NOMO-1 treated with DMSO at 0.1 percent for 48 hours (cell line): ENCODE measurements around the gene TNS1.

ENCODE experiments used
- DNase-seq: peaks from one replicate; lab custom pipeline; 2025; ENCODE audit not compliant: unreplicated experiment; lab: John Stamatoyannopoulos, UW

The TNS1 gene

DNA sequence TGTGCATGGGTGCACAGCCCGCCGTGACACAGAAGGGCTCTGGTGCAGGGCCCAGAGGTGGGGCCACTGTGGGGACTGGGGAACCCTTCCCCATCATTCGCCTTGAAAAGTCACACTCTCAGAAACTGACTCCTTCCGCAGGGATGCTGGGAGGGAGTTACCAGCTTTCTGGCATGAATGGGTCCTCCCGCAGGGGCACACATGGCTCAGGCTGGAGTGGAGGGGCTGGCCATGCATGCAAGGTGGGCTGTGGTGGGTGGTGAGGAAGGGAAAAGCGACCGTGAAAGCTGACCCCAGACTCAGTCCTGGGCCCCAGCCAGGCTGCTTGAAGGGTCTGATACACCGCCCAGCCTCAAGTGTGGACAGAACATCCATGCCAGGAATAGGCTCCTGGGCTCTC, 201.1 kb downstream of the TNS1 start:
- DNase-seq = no peak

DNA sequence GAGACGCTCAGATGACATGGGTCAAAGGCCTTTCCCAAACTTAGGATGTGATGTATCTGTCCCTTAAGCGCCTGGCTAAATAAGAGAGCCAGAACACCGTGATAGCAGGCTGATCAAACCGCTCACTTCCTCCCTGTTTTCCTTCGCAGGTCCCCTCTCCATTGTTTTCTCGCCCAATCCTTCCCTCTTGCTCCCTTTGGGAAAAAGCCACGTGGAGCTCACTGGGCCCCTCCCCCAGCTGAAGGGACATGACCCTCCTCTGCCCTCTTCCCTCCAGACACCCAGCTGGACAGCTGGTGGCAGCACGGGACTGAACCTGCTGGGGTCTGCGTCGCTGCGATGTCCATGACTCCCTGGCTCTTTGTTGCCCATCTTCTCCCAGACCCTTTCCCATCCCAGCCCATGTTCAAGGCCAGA, 201.7 kb downstream of the TNS1 start:
- no peak for DNase-seq

DNA sequence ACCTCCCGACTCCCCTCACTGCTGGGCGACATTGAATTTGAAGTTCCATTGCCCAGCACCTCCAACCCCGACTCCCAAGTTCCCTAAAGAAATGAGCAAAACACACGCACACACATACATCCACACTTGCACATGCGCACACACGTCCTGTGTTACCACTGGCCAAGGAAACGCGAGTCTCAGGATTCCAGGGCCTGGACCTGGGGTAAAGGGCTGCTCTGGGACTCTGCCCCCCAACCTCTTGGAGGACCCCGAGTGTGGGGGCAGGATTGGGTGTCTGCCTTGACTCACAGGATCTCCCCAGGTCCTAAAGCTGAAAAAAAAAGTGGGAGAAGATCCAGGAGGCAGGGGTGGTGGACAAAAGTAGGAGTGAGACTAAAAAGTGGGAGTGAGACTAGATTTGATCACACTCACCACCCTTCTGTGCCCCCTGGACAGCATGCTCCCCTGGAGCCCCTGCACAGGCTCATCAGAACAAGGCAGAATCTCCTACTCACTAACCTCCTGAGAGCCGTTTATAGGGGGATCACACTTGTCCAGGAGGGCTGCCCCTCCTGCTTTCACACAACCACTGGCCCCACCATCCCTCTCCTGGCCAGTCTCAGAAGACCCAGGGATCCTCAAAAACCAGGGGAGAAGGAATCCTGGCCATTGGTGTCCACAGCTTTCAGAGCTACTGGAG, 202.2 kb downstream of the TNS1 start:
- no peak for DNase-seq

DNA sequence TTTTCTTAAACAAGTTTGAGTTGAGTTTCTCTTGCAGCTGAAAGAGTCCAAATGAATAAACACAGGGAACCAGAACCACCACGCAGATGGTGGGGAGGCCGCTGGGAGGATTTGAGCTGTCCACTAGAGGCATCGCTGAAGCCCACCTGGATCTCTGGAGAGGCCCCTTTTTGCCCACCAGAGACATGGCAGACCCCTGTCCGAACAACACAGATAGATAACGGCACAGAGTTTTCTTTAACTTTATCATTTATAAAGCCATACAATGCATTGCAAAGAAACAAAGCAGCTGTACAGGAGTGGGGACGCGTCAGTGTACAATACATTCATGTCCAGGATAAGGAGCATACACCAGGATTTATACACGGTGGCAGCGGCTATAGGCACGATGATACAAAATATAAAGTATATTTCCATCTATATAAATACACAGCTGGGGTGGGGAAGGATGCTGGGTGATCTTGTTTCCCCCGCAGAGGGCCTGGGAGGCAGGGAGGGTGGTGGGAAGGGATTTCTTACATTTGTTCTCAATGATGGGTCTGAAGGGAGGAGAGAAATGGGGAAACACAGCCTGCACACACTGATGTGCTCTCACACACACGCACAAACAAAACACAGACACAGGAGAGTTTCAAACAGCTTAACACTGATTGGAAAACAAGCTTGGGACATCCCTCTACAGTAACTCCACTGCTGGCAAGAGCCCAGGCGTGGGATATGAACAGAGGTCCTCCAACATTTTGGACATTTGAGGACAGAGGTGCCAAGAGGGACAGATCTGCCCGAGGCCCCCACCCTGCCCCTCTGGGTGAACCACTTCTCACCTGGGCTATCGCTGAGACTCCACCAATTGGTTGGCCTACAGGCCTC, 203.0 kb downstream of the TNS1 start:
- DNase-seq = no peak

DNA sequence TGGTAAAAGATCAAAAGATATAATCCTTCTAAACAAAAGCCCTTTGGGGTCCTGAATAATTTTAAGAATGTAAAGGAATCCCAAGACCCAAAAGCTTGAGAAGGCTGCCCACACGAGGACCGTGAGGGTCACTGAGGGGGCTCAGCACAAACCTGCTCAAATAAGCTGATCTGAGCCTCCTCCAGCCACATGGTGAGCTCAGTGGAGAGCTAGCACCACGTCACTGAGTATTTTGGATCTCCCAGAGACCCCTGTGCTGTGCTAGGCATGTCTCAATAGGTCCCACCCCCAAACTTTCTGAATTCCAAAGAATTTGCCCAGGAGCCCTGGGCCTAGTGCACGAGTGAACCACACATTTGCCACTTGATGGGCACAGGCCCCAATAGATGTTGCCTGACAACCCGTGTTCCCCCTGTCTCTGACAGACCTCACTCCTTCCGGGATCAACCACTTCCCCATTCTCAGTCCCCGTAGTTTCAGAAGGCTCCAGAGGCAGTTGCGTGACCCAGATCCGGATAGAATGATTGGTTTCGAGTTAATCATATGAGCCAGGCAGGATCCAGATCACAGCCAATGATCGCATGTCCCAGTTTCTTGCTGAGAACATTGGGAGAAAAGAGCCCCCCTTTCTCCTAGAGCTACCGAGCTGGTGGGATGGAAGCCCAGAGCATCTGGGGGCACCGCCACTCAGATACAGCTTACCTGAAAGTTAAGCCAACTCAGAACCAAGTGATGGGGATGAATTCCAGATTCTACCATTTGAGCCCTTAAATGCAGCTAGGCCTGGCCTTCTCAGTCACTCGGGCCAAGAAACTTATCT, 203.8 kb downstream of the TNS1 start:
- DNase-seq = peak; percentile 96

DNA sequence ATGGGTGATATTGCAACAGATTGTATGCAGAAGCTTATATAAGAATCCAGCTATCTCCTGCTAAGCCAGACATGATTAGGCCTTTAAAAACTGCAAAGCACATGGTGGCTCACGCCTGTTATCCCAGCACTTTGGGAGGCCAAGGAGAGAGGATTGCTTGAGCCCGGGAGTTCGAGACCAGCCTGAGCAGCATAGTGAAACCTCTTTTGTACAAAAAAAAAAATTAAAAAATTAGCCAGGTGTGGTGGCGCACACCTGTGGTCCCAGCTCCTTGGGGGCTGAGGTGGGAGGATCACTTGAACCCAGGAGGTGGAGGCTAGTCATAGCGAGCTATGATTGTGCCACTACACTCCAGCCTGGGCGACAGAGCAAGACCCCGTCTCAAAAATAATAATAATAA, 204.6 kb downstream of the TNS1 start:
- no peak for DNase-seq

DNA sequence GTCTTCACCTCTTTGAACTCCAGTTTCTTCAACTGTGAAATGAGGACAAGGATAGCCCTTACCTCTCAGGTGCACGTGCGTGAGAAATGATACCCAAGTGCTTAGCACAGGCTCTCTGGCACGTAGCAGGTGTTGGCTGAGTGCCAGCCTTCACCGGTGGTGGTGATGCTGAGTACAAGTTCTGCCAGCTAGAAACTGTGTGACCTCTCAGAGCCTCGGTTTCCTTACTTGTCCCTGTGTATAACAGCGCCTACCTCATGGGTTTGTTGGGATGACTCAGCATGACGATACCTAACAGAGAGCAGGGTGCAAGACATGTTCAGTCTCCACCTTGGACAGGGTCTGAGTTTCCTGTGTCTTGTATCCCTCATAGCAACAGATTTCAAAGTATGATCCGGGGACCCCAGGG, 205.1 kb downstream of the TNS1 start:
- no peak for DNase-seq

DNA sequence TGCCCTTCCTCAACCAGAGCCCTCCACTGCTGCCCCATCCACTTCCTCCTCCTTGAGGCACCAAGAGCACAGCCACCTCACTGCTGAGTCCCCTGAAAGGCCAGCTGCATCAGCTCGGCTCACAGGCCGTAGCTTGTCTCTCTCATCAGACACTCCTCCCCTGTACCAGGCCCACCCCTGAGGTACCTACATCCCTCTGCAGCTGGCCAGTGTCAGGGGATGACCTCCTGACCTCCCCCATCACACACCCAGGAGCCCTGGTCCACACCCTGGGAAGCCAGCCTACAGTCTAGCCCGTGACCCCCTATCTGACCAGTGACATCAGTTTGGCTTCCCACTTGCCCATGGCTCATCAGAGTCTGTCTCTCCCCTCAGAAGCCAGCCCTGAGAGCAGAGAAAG, 205.6 kb downstream of the TNS1 start:
- DNase-seq = no peak

DNA sequence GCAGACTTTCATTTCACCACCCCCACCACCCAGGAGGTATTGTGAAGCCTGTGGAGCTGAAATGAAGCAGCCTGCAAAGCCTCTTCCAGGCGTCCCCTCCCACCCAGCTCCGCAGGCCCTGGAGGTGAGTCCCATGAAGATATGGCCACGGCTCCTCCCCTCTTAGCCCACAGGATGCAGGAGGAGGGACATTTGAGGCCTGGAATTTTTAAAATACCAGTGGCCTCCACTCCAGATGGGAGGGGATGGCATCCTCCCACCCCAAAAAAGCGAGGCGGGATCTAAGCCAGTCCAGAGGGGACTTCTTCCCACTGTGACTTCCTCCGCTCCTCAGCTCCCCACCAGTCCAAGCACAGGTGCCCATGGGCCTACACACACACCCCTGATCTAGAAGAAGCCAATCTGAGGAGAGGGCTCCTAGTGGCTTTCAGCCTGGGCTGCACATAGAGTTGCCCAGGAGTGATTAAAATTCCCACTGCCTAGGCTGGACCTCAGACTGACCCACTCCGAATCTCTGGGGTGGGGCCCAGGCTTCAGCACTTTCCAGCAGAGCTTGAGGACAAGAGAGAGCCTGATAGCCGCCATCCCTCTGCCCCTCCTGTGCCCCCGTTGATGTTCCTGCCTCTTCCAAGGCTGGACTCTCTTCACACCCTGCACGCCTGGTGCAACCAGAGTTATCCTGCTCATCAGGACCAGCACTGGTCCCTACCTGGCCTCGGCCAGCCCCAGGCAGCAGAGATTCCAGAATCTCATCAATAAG, 206.9 kb downstream of the TNS1 start:
- no peak for DNase-seq

DNA sequence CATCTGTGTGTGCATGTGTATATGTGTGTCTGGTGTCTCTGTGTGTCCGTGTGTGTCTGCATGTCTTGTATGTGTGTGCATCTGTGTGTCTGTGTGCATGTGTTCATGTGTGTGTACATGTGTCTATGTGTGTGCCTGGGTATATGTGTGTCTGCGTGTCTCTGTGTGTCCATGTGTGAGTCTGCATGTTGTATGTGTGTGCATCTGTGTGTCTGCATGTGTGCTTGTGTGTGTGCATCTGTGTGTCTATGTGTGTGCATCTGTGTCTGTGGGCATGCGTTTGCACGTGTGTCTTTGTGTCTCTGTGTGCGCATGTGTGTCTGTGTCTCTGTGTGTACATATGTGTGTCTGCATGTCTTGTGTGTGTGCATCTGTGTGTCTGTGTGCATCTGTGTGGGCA, 207.7 kb downstream of the TNS1 start:
- DNase-seq = no peak

DNA sequence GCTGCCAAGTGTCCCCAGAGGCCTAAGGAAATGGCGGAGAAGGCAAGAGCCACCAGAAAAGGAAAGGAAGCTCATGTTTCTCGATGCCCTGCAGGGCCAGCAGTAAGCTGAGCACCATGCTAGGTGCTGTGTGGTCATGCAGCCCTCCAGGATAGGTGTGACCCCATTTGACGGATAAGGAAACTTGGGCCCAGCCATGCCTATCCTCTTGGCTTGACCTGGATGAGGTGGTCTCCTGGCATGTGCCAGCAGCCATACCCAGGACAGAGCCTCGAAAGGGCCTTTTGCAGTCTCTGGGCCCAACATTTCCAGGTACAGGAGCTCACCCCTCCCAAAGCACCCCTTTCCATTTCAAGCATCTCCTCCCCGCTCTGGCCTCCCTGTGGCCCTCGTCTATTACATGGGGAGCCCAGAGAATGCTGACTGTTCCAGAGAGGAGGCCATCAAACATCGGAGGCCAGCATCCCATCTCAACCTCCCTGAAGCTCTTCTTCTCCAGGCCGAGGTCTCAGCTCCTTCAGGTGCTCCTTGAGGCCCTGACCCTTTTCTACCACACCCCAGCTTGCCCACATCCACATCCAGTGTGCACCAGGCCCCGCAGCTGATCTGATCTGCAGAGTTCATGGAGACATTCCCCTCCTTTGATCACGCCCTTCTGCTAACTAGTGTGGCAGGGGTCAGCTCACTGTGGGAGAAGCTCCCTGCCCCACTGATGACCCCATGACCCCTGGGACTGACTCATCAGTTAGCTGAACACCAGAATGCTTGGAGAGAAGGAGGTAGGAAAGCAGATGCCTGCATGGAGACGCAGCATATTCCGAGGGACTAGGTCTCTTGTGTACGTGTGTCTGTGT, 208.4 kb downstream of the TNS1 start:
- no peak for DNase-seq

DNA sequence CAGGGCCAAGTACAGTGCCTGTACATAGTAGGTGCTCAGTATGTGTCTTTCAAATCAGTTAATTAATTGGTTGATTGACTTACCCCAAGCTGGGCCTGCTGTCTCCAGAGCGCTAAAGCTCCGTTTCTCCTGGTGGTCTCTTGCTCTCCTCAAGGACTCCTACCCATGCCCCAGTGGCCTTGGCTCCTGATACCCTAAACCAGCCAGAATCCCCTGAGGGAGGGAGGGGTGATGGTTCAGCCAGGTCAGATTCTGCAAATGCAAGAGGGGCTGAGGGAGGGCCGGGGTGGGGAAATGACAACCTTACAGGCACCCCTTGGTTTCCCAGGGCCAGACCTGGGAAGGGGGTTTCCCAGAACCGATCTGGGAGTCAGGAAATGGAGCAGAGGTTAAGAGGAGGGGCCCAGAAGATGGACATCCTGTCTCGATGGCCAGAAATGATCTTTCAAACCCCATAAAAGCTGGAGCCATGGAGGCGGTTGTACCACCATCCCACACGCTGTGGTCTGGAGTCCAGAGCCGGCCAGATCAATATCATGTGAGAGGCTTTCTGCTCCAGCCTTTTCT, 209.1 kb downstream of the TNS1 start:
- no peak for DNase-seq

DNA sequence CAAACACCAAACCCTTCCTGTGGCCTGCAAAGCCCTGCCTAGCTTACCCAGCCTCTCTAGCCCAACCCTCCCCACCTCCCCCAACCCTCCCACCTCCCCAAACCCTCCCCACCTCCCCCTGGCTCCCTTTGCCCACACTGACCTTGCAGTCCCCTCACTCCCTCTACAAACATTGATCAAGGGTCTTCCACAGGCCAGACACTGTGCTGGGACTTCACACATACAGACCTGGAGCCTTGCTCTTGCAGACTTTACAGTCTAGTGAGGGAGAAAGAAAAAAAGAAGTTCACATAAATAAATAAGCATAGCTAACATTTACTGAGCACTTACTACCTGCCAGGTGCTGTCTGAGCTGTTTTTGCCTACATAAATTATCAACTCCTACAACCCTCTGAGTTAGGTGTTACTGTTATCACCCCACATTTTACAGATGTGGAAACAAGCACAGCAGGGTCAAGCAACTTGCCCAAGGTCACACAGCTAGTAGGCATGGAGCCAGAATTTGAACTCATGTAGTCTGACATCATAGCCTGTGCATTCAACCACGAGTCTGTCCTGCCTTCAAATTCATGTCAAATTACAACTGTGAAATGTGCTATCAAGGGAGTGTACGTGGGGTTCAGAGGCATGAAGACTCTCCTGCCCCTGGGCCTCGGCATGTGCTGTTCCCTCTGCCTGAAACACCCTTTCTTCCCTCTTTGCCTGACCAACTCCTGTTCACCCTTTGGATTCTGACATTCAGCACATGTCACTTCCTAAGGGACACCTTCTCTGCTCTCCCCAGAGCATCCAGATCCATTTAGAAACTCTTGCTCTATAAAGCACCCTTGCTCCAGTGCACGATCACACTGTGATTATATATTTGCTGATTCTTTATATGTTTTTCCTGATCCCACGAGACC, 209.9 kb downstream of the TNS1 start:
- no peak for DNase-seq

DNA sequence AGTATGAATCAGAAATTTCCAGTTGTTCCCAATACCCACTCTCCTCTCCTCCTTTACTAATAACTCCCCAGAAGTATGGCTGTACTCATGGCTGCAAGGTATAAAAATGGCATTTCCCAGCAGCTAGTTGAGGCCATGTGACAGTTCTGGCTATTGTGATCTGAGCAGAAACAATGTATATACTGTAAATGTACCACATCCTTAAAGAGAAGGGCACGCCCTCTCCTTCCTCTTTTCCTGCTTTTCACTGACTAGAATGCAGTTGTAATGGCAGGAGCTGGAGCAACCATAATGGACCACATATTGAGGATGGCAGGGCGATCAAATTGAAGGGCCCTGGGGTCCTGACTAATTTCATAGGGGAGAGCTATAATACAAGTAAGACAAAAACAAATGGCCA, 211.2 kb downstream of the TNS1 start:
- DNase-seq = no peak

DNA sequence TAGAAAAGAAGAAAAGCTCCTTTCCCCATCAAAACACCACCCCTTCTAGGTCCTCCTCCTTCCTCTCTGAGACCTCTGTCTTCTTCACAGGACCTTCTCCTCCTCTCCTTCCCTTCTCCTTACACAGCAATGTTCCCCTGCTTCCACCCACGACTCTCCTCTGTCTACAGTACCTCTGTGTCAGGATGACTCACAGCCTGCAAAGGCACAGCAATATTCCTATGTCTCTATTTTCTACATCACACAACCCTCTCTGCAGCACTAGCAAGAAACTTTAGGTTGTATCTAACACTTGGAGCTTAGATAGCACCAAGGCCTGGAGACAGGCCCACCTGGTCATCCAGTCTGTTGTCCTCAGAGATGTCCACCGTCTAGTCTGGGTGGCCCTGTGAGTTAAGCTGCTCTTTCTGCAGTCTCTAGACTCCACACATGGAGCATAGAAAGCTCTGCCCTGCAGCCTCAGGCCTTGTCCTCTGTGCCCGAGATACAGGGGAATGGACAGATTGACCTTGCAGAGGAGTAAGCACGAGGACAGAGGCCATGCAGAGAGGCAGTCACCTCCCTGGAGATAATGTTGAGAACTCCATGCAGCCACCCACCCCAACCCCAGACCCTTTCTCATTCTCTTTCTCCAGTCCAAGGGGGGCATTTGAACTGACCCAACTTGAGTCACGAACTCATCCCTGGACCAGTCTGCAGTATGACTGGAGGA, 212.0 kb downstream of the TNS1 start:
- no peak for DNase-seq

DNA sequence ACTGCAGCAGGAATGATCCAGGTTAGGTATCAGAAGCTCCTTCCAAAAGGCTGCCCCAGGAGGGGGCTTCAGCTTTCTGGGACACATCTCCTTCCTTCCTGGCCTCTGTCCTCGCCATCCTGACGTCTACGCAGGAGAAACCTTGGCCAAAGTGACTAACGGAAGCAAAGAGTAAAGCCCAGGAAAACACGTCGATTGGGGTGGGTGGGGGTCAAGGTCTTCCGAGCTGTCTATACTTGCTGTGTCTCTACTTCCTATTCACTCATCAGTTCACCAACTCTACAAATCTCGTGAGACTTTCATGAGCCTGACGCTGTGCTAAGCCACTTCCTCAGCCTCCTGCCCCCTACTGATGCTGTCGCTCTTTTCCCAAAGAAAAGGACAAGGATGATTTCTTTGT, 212.6 kb downstream of the TNS1 start:
- peak; percentile 74 for DNase-seq

DNA sequence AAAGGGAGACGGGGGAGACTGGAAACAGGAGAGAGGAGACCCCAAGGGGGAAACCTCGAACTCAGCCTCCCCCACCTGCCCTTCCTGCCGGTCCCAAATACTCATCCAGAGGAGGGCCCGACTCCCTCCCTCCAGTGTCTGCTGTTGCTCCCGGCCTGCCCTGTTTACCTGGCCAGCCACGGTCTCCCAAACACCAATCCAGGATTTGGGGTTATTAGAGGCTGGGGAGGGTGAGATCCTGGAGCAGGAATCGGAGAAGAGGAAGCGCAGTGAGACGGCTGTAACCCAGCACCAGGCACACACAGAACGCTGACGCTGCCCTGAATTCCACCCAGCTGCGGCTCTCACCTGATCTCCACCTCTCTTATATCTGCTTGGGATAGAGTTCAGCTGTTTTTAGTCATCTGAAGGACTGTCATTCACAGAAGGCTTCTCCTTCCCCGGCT, 213.0 kb downstream of the TNS1 start:
- peak; percentile 26 for DNase-seq
